ENCODE results near the gene MAS1.

DNA sequence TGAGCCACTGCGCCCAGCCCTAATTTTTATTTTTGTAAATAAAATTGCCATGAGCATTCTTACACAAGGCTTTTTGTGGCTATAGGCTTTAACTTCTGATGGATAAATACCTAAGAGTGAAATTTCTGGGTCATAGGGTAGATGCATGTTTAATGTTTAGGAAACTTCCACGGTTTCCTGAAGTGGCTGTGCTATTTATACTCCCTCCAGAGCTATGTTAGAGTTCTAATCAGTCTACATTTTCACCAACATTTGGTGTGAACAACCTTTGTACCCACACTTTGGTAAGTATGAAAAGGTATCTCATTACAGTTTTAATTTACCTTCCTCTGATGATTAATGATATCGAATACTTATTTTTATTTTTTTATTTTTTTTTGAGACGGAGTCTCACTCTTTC, 6.1 kb upstream of the MAS1 start:
- TF ChIP-seq PPARA (CRISPR knock-in tag; IDR thresholded peaks at IDR 0.05; ENCODE audit: borderline replicate concordance) (no peak), ZNF8 (CRISPR knock-in tag; IDR thresholded peaks at IDR 0.05) (no peak), ZC3H10 (CRISPR knock-in tag; IDR thresholded peaks at IDR 0.05) (no peak), CREB5 (CRISPR knock-in tag; IDR thresholded peaks at IDR 0.05; ENCODE audit: low read depth) (no peak), ZFP3 (CRISPR knock-in tag; IDR thresholded peaks at IDR 0.05) (no peak), PATZ1 (CRISPR knock-in tag; IDR thresholded peaks at IDR 0.05; ENCODE audit: borderline replicate concordance) (no peak), RARB (CRISPR knock-in tag; IDR thresholded peaks at IDR 0.05) (no peak), BACH2 (CRISPR knock-in tag; IDR thresholded peaks at IDR 0.05; ENCODE audit: borderline replicate concordance) (no peak)
